K562 treated with DMSO at 1 percent for 24 hours (cell line): ENCODE data around the gene LIPN. TPM values are rescaled to one million over a fixed set of nuclear protein-coding genes. Genes with fewer than 3 reads are reported as not detected.

Source experiments
- total RNA-seq: library from RNA; unstranded; fragments of 300-600 nt; gene quantifications from 2 replicates; pipeline ENCODE4 v1.2.3, GENCODE V29; 2022; ENCODE audit warnings: low read depth; ENCODE audit not compliant: insufficient read depth

LIPN gene, protein sequence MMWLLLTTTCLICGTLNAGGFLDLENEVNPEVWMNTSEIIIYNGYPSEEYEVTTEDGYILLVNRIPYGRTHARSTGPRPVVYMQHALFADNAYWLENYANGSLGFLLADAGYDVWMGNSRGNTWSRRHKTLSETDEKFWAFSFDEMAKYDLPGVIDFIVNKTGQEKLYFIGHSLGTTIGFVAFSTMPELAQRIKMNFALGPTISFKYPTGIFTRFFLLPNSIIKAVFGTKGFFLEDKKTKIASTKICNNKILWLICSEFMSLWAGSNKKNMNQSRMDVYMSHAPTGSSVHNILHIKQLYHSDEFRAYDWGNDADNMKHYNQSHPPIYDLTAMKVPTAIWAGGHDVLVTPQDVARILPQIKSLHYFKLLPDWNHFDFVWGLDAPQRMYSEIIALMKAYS
- total RNA-seq = not detected in 2 replicates

DNA sequence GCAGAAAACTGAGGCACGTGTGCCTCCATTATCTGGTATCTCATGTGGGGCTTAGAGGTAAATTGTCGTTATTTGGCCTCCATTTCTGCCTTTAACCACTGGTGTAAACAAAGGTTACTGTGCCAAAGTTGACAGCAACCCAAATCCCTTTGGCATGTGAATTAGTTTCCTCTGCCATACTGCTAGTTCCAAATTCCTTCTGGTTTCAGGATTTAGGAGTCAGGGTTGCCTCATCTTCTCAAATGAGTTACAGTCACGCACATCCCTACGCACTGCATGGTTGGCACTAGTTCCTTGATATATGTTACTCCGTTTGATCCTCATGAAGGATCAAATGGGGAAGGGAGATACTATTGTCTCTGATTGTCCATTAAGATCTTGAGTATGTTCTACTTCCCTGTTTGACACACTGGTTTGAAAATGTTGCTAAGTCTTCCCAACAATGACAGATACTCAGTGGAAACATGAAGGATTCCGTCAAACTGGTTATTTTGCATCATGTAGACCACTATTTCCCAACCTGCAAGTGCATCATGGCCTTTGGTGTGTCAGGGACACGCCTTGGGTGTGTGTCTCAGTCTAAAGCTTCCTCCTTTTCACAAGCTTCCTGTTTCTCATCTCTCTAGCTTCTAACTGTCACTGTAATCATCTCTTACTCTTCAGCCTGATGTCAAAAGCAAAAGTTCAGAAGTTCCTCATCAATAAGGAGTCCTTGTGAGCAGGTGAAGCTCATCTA lies at the start of gene LIPN:
LIPN (plus strand) TSS at position 655 of the 736 bp plus-strand sequence. CDS start 1,386 bp downstream, outside the sequence.

DNA sequence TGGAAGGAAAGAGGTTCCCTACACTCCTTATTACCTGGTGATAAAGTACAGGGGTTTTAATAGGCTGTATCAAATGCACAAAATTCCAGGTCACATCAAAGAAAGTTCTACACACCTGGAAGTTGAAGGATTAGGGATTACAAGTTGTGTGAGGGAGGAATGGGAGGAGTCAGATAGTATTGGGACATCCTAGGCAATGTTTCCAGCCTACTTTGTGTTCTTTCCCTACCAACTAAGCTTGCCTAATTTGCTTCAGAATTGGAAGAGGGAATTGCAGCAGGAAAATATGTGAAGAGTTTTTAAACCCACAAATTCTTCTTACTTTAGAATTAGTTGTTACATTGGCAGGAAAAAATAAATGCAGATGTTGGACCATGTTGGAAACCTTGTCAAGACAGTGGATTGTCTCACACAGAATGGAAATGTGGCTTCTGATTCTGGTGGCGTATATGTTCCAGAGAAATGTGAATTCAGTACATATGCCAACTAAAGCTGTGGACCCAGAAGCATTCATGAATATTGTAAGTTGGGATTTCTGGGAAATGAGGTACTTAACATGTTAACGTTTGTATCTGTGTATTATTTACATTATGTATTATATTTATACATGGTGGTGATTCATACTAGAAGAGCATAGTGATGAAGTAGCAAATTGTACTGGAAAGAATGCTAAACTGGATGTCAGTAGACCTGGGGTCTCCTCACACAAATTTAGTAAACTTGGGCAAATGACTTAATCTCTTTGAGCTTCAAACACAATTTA lies 42.9 kb downstream of the LIPN start, which contains the start of gene LIPM:
LIPM (plus strand) TSS at position 208 of the 763 bp plus-strand sequence; CDS start at position 375, 167 bp downstream.

Other genes starting within 250 kb of the LIPN start
- 1.3 and 3.0 TPM in 2 replicates for gene RNLS, start 176.7 kb upstream of the LIPN start, total RNA-seq
- not detected in 2 replicates for gene LIPJ, start 173.3 kb upstream of the LIPN start, total RNA-seq
- gene LIPF, start 95.6 kb upstream of the LIPN start, total RNA-seq = not detected in 2 replicates
- not detected in 2 replicates for gene LIPK, start 53.8 kb upstream of the LIPN start, total RNA-seq
- gene LIPM, start 42.7 kb downstream of the LIPN start, total RNA-seq = not detected in 2 replicates
- gene ANKRD22, start 91.8 kb downstream of the LIPN start, total RNA-seq = not detected in 2 replicates
- not detected in 2 replicates for gene STAMBPL1, start 120.2 kb downstream of the LIPN start, total RNA-seq
- gene ACTA2, start 192.8 kb downstream of the LIPN start, total RNA-seq = 2.3 and 3.8 TPM in 2 replicates
- 0.41 TPM in 1 of 2 replicates, not detected in the other for gene FAS, start 230.8 kb downstream of the LIPN start, total RNA-seq